H1 (cell line): ENCODE results near the gene ENPP1.

Source experiments
- CHD2 ChIP-seq: IDR thresholded peaks from 2 replicates; pipeline ENCODE4 v1.6.1; 2012; ENCODE audit warnings: low read length, improper control_type of control experiment
- GABPA ChIP-seq: IDR thresholded peaks from 2 replicates; pipeline ENCODE4 v1.6.1; 2011; ENCODE audit warnings: mild to moderate bottlenecking, low read length, moderate library complexity, borderline replicate concordance; ENCODE audit not compliant: insufficient read depth
- SP2 ChIP-seq: IDR thresholded peaks from 2 replicates; pipeline ENCODE4 v1.6.1; 2012; ENCODE audit warnings: mild to moderate bottlenecking, low read length, inconsistent platforms
- TAF1 ChIP-seq: IDR thresholded peaks from 2 replicates; pipeline ENCODE4 v1.6.1; 2011; ENCODE audit warnings: mild to moderate bottlenecking, low read depth, low read length
- TBP ChIP-seq: IDR thresholded peaks from 2 replicates; pipeline ENCODE4 v1.6.1; 2011; ENCODE audit warnings: low read depth, low read length, improper control_type of control experiment
- TF ChIP-seq, protein P1 (sequence below), 3 experiments: IDR thresholded peaks; 1 replicate in 2 of 3; 2 replicates in 1 of 3; pipeline versions ENCODE4 v1.5.1 to v1.6.1; 2011; ENCODE audit warnings: low read length in 3 of 3, mild to moderate bottlenecking in 3 of 3, inconsistent platforms in 2 of 3, low read depth in 1 of 3, moderate library complexity in 1 of 3; ENCODE audit not compliant: insufficient read depth in 1 of 3; ENCODE audit errors: control extremely low read depth in 1 of 3

- TF ChIP-seq, protein P1, sequence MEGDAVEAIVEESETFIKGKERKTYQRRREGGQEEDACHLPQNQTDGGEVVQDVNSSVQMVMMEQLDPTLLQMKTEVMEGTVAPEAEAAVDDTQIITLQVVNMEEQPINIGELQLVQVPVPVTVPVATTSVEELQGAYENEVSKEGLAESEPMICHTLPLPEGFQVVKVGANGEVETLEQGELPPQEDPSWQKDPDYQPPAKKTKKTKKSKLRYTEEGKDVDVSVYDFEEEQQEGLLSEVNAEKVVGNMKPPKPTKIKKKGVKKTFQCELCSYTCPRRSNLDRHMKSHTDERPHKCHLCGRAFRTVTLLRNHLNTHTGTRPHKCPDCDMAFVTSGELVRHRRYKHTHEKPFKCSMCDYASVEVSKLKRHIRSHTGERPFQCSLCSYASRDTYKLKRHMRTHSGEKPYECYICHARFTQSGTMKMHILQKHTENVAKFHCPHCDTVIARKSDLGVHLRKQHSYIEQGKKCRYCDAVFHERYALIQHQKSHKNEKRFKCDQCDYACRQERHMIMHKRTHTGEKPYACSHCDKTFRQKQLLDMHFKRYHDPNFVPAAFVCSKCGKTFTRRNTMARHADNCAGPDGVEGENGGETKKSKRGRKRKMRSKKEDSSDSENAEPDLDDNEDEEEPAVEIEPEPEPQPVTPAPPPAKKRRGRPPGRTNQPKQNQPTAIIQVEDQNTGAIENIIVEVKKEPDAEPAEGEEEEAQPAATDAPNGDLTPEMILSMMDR (IDR thresholded peaks at IDR 0.05; ENCODE audit: control extremely low read depth in 1 of 3, insufficient read depth in 1 of 3, low read depth in 1 of 3, low read length in 3 of 3) = no peak
- no peak for TF ChIP-seq SP2
- no peak for TF ChIP-seq GABPA
- no peak for TF ChIP-seq TBP
- TF ChIP-seq CHD2 = no peak
- no peak for TF ChIP-seq TAF1
These were observed 34.4 kb upstream of the ENPP1 start for GRCh38 chr6:131773284-131773950.
